IPS-18a (cell line): ENCODE data around the gene PIK3AP1.
"Not testable (repeated sequence)": the region's sequence is repeated elsewhere in the genome, so short reads cannot be mapped to it uniquely, and the experiment has no call there.

Experiments
- H3K27ac ChIP-seq: one replicate; pipeline ENCODE4 v1.5.1; 2013; ENCODE audit warnings: low read length
- H3K27me3 ChIP-seq: one replicate; pipeline ENCODE4 v1.6.1; 2013; ENCODE audit warnings: mild to moderate bottlenecking, low read length; ENCODE audit not compliant: control insufficient read depth, insufficient read depth
- H3K36me3 ChIP-seq: one replicate; pipeline ENCODE4 v1.6.1; 2013; ENCODE audit warnings: low read depth, low read length; ENCODE audit not compliant: control insufficient read depth
- H3K4me1 ChIP-seq: one replicate; pipeline ENCODE4 v1.6.1; 2013; ENCODE audit warnings: low read depth, low read length; ENCODE audit not compliant: control insufficient read depth
- H3K4me3 ChIP-seq: one replicate; pipeline ENCODE4 v1.5.1; 2013; ENCODE audit warnings: low read length
- H3K9ac ChIP-seq: one replicate; pipeline ENCODE4 v1.6.1; 2013; ENCODE audit warnings: mild to moderate bottlenecking, low read length, moderate library complexity
- H3K9me3 ChIP-seq: one replicate; pipeline ENCODE4 v1.6.1; 2013; ENCODE audit warnings: low read depth, low read length; ENCODE audit not compliant: control insufficient read depth

The PIK3AP1 gene

GRCh38 chr10:96720422-96721206 is at the start of gene PIK3AP1:
Gene PIK3AP1, minus strand, starts transcription at chr10:96720514. Its CDS starts 120 bp downstream, at chr10:96720394.
- no peaks in the 10 kb centered on the region for H3K36me3 ChIP-seq
- H3K4me3 ChIP-seq, result peak within 1 kb of the TSS; percentile 79
- peak within 1 kb of the TSS; percentile 55 for H3K9ac ChIP-seq
- H3K4me1 ChIP-seq, result peaks cover 4% of the 10 kb centered on the region
- H3K27ac ChIP-seq, result no peak within 1 kb of the TSS
- no peaks in the 10 kb centered on the region for H3K9me3 ChIP-seq
- peaks cover 10% of the 10 kb centered on the region for H3K27me3 ChIP-seq

GRCh38 chr10:96768136-96768535 is 47.8 kb upstream of the PIK3AP1 start:
- no peaks in the 10 kb centered on the region for H3K4me1 ChIP-seq
- no peak overlapping the region for H3K9ac ChIP-seq
- H3K36me3 ChIP-seq, result no peaks in the 10 kb centered on the region
- no peak overlapping the region for H3K4me3 ChIP-seq
- H3K27me3 ChIP-seq, result no peaks in the 10 kb centered on the region
- no peak overlapping the region for H3K27ac ChIP-seq
- peaks cover 8% of the 10 kb centered on the region for H3K9me3 ChIP-seq

GRCh38 chr10:96767611-96768010 is 47.3 kb upstream of the PIK3AP1 start:
- H3K4me1 ChIP-seq, result no peaks in the 10 kb centered on the region
- no peaks in the 10 kb centered on the region for H3K36me3 ChIP-seq
- H3K27ac ChIP-seq, result no peak overlapping the region
- no peak overlapping the region for H3K9ac ChIP-seq
- no peaks in the 10 kb centered on the region for H3K27me3 ChIP-seq
- peaks cover 7% of the 10 kb centered on the region for H3K9me3 ChIP-seq
- no peak overlapping the region for H3K4me3 ChIP-seq

- Histone ChIP-seq H3K9ac (no peak overlapping the region), H3K27me3 (no peaks in the 10 kb centered on the region), H3K27ac (no peak overlapping the region), H3K9me3 (no peaks in the 10 kb centered on the region), H3K36me3 (no peaks in the 10 kb centered on the region), H3K4me3 (no peak overlapping the region), H3K4me1 (no peaks in the 10 kb centered on the region)
These were observed 45.3 kb upstream of the PIK3AP1 start for GRCh38 chr10:96765406-96766240.

- no peaks in the 10 kb centered on the region for H3K9me3 ChIP-seq
- no peaks in the 10 kb centered on the region for H3K36me3 ChIP-seq
- no peak overlapping the region for H3K4me3 ChIP-seq
- H3K27ac ChIP-seq, result no peak overlapping the region
- H3K9ac ChIP-seq, result no peak overlapping the region
- H3K27me3 ChIP-seq, result no peaks in the 10 kb centered on the region
- H3K4me1 ChIP-seq, result no peaks in the 10 kb centered on the region
These were observed 44.2 kb upstream of the PIK3AP1 start for GRCh38 chr10:96764425-96765060.

- Histone ChIP-seq H3K4me3 (no peak overlapping the region), H3K27me3 (no peaks in the 10 kb centered on the region), H3K27ac (no peak overlapping the region), H3K9me3 (no peaks in the 10 kb centered on the region), H3K36me3 (no peaks in the 10 kb centered on the region), H3K4me1 (no peaks in the 10 kb centered on the region), H3K9ac (no peak overlapping the region)
These were observed 38.1 kb upstream of the PIK3AP1 start for GRCh38 chr10:96758423-96758822.

GRCh38 chr10:96756111-96756903 is 36.0 kb upstream of the PIK3AP1 start:
- Histone ChIP-seq H3K27ac (no peak overlapping the region), H3K9ac (no peak overlapping the region), H3K27me3 (no peaks in the 10 kb centered on the region), H3K4me1 (no peaks in the 10 kb centered on the region), H3K9me3 (no peaks in the 10 kb centered on the region), H3K36me3 (no peaks in the 10 kb centered on the region), H3K4me3 (no peak overlapping the region)

- no peaks in the 10 kb centered on the region for H3K27me3 ChIP-seq
- H3K27ac ChIP-seq, result no peak overlapping the region
- H3K9ac ChIP-seq, result no peak overlapping the region
- H3K36me3 ChIP-seq, result no peaks in the 10 kb centered on the region
- H3K9me3 ChIP-seq, result no peaks in the 10 kb centered on the region
- no peaks in the 10 kb centered on the region for H3K4me1 ChIP-seq
- no peak overlapping the region for H3K4me3 ChIP-seq
These were observed 33.6 kb upstream of the PIK3AP1 start for GRCh38 chr10:96753956-96754355.

GRCh38 chr10:96752375-96752774 is 32.1 kb upstream of the PIK3AP1 start:
- Histone ChIP-seq H3K4me3 (no peak overlapping the region), H3K9ac (no peak overlapping the region), H3K9me3 (no peaks in the 10 kb centered on the region), H3K27me3 (no peaks in the 10 kb centered on the region), H3K4me1 (no peaks in the 10 kb centered on the region), H3K36me3 (no peaks in the 10 kb centered on the region), H3K27ac (no peak overlapping the region)

- not testable (repeated sequence) for H3K9me3 ChIP-seq, H3K4me1 ChIP-seq, H3K4me3 ChIP-seq, H3K27me3 ChIP-seq, H3K36me3 ChIP-seq, H3K27ac ChIP-seq, H3K9ac ChIP-seq
These were observed 30.0 kb upstream of the PIK3AP1 start for GRCh38 chr10:96750316-96750715.
